ENCODE measurements around the gene TACSTD2. TPM values are rescaled to one million over a fixed set of nuclear protein-coding genes. Genes with fewer than 3 reads are reported as not detected.

The TACSTD2 gene
- total RNA-seq, 1 donor, result under 0.01 TPM

DNA sequence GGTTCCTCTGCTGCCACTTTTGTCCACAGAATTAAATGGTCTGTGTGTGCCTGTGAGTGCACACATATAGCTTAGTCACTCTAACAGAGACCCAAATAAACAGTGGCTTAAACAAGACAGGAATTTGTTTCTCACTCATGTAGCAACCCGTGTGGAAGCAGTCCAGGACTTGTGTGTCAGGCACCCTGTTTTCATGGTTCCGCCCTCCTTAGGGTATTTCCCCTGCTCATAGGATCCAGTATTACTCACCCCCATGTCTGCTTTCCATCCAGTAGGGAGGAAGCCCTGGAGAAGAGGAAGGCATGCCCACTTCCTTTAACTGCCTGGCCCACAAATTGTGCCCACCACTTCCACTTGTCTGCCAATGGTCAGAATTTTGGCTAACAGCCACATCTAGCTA, 41.3 kb upstream of the TACSTD2 start:
- Histone ChIP-seq H3K27ac (ENCODE audit: low read depth, low read length) (peak overlapping the region; percentile 60), H3K4me3 (ENCODE audit: insufficient read depth, low read length) (no peak overlapping the region)
- peak; percentile 96 for DNase-seq (ENCODE audit: insufficient read length, low spot score, missing footprints)

DNA sequence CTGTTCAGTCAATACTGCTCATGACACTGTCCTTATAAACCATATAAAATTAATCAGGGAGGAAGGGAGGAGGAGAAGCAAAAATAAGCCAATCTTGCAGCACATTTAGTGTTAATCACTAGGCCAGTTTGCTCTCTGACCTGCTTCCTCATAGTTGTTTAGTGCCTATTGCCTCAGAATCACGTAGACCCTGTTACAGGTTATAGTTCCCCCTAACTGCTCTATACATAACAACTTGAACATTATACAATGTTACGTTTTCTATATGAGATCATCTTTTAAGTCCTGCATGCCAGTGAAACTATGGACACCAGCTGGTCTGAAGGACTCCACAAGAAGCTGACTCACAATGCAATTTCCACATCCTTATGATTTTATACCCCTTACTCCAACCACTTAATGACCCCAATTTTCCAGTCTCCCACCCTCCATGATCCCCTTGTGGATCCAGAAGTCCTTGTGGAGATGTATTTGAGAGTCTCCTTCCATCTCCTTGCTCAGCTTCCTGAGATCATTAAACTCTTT, 34.9 kb upstream of the TACSTD2 start:
- Histone ChIP-seq H2AFZ (ENCODE audit: low read length) (no peak overlapping the region), H3K79me2 (ENCODE audit: insufficient read depth, low read length) (no peaks in the 10 kb centered on the region), H3K4me1 (ENCODE audit: insufficient read depth, low read length) (no peaks in the 10 kb centered on the region), H3K9me3 (ENCODE audit: low read depth, low read length) (no peaks in the 10 kb centered on the region), H3K36me3 (ENCODE audit: insufficient read depth, low read length) (no peaks in the 10 kb centered on the region), H3K27me3 (ENCODE audit: insufficient read depth, low read length) (no peaks in the 10 kb centered on the region), H4K20me1 (ENCODE audit: insufficient read depth, low read length) (no peaks in the 10 kb centered on the region), H3K27ac (ENCODE audit: low read depth, low read length) (no peak overlapping the region), H3K4me3 (ENCODE audit: insufficient read depth, low read length) (no peak overlapping the region), H3K4me2 (ENCODE audit: insufficient read depth, low read length) (no peak overlapping the region)
- TF ChIP-seq, protein P1, sequence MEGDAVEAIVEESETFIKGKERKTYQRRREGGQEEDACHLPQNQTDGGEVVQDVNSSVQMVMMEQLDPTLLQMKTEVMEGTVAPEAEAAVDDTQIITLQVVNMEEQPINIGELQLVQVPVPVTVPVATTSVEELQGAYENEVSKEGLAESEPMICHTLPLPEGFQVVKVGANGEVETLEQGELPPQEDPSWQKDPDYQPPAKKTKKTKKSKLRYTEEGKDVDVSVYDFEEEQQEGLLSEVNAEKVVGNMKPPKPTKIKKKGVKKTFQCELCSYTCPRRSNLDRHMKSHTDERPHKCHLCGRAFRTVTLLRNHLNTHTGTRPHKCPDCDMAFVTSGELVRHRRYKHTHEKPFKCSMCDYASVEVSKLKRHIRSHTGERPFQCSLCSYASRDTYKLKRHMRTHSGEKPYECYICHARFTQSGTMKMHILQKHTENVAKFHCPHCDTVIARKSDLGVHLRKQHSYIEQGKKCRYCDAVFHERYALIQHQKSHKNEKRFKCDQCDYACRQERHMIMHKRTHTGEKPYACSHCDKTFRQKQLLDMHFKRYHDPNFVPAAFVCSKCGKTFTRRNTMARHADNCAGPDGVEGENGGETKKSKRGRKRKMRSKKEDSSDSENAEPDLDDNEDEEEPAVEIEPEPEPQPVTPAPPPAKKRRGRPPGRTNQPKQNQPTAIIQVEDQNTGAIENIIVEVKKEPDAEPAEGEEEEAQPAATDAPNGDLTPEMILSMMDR (IDR thresholded peaks at IDR 0.05; ENCODE audit: extremely low read depth, low read depth, low read length), result no peak
- DNase-seq (ENCODE audit: insufficient read length, low spot score, missing footprints), result no peak

More for the DNA sequence above, 41.3 kb upstream of the TACSTD2 start:
- H3K4me1 ChIP-seq (ENCODE audit: insufficient read depth, low read length), result peaks cover 11% of the 10 kb centered on the region
- TF ChIP-seq, protein P1 (IDR thresholded peaks at IDR 0.05; ENCODE audit: extremely low read depth, low read depth, low read length), result no peak
- no peaks in the 10 kb centered on the region for H3K27me3 ChIP-seq (ENCODE audit: insufficient read depth, low read length)
- H3K4me2 ChIP-seq (ENCODE audit: insufficient read depth, low read length), result peak overlapping the region; percentile 1
- no peaks in the 10 kb centered on the region for H4K20me1 ChIP-seq (ENCODE audit: insufficient read depth, low read length)
- peak overlapping the region; percentile 20 for H2AFZ ChIP-seq (ENCODE audit: low read length)
- no peaks in the 10 kb centered on the region for H3K79me2 ChIP-seq (ENCODE audit: insufficient read depth, low read length)
- no peaks in the 10 kb centered on the region for H3K36me3 ChIP-seq (ENCODE audit: insufficient read depth, low read length)
- H3K9me3 ChIP-seq (ENCODE audit: low read depth, low read length), result no peaks in the 10 kb centered on the region

DNA sequence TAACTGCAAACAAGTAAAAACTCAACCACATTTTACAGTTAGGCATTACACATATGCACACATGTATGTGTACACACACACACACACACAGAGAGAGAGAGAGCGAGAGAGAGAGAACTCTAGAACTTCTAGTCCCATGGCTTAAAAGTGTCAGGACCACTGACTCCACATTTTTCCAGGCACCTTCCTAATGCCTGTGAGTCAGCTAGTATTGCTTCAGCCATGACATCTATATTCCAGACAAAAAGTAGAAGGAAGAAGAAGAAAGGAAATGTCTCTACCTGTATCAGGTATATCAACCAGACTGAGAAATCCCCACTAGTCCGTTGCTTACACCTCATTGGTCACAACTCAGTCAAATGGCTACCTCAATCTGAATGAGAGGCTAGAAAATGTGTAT, 31.9 kb upstream of the TACSTD2 start:
- DNase-seq (ENCODE audit: insufficient read length, low spot score, missing footprints), result no peak
- no peak overlapping the region for H2AFZ ChIP-seq (ENCODE audit: low read length)
- H3K27me3 ChIP-seq (ENCODE audit: insufficient read depth, low read length), result no peaks in the 10 kb centered on the region
- H3K79me2 ChIP-seq (ENCODE audit: insufficient read depth, low read length), result no peaks in the 10 kb centered on the region
- H3K4me3 ChIP-seq (ENCODE audit: insufficient read depth, low read length), result no peak overlapping the region
- H3K4me2 ChIP-seq (ENCODE audit: insufficient read depth, low read length), result no peak overlapping the region
- H3K9me3 ChIP-seq (ENCODE audit: low read depth, low read length), result no peaks in the 10 kb centered on the region
- no peaks in the 10 kb centered on the region for H3K36me3 ChIP-seq (ENCODE audit: insufficient read depth, low read length)
- H3K27ac ChIP-seq (ENCODE audit: low read depth, low read length), result no peak overlapping the region
- TF ChIP-seq, protein P1 (IDR thresholded peaks at IDR 0.05; ENCODE audit: extremely low read depth, low read depth, low read length), result no peak
- H4K20me1 ChIP-seq (ENCODE audit: insufficient read depth, low read length), result no peaks in the 10 kb centered on the region
- no peaks in the 10 kb centered on the region for H3K4me1 ChIP-seq (ENCODE audit: insufficient read depth, low read length)

DNA sequence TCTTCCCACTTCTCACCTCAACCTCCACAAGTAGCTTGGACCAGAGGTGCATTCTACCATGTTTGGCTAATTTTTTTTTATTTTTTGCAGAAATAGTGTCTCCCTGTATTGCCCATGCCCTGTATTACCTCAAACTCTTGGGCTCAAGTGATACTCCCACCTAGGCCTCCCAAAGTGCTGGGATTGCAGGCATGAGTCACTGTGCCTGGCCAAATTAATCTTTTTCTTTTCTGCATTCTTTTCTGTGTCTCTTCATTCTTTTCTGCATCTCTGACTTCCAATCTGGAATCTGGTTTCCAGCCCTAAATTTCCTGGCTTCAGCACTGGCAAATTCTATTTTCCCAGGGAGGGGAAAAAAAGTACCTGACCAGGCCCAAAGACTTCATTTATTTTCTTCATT, 31.2 kb upstream of the TACSTD2 start:
- H3K79me2 ChIP-seq (ENCODE audit: insufficient read depth, low read length), result no peaks in the 10 kb centered on the region
- DNase-seq (ENCODE audit: insufficient read length, low spot score, missing footprints), result no peak

More for the DNA sequence above, 31.2 kb upstream of the TACSTD2 start:
- no peaks in the 10 kb centered on the region for H3K27me3 ChIP-seq (ENCODE audit: insufficient read depth, low read length)
- H3K36me3 ChIP-seq (ENCODE audit: insufficient read depth, low read length), result no peaks in the 10 kb centered on the region
- no peaks in the 10 kb centered on the region for H3K4me1 ChIP-seq (ENCODE audit: insufficient read depth, low read length)
- H3K4me3 ChIP-seq (ENCODE audit: insufficient read depth, low read length), result no peak overlapping the region
- TF ChIP-seq, protein P1 (IDR thresholded peaks at IDR 0.05; ENCODE audit: extremely low read depth, low read depth, low read length), result no peak
- no peaks in the 10 kb centered on the region for H4K20me1 ChIP-seq (ENCODE audit: insufficient read depth, low read length)
- H3K4me2 ChIP-seq (ENCODE audit: insufficient read depth, low read length), result no peak overlapping the region
- H3K9me3 ChIP-seq (ENCODE audit: low read depth, low read length), result no peaks in the 10 kb centered on the region
- no peak overlapping the region for H2AFZ ChIP-seq (ENCODE audit: low read length)
- H3K27ac ChIP-seq (ENCODE audit: low read depth, low read length), result no peak overlapping the region
